Lower leg skin (tissue), 4 donors: ENCODE measurements around the gene SH3RF3. TPM values are rescaled to one million over a fixed set of nuclear protein-coding genes. Genes with fewer than 3 reads are reported as not detected.

Experiments
- DNase-seq, 2 donors: peaks; one replicate each; pipeline ENCODE4 v3.0.0-alpha.2; 2019; ENCODE audit warnings: low spot score in 2 of 2
- H3K4me3 ChIP-seq: fragments of 200-600 bp; sonication (generic); 2 replicates; pipeline ENCODE4 v1.5.1; 2017; ENCODE audit warnings: mild to moderate bottlenecking, low read depth; ENCODE audit not compliant: poor library complexity, severe bottlenecking
- POLR2A ChIP-seq, 2 donors: fragments of 450-650 bp; IDR thresholded peaks; one replicate each; pipeline ENCODE4 v1.6.1; 2016 to 2017; ENCODE audit warnings: antibody characterized with exemption in 2 of 2, mild to moderate bottlenecking in 1 of 2, moderate library complexity in 1 of 2
- WGBS, 2 donors: methylation state at CpG; one replicate each; pipeline ENCODE4 v1.1.5; 2018; 5-methylcytosine and 5-hydroxymethylcytosine counted together
- intact Hi-C: fragments of 100-400 bp; cut with DNase I; formaldehyde crosslinking; loops from one replicate; pipeline ENCODE4 v1.15.0; 2023; ENCODE audit warnings: low total_unique reads
- total RNA-seq, 4 donors: library from RNA; depleted of rRNA; stranded (reverse); fragments of >200 nt; gene quantifications; one replicate each; pipeline ENCODE4 v1.1.0, GENCODE V29; 2016
- TF ChIP-seq, protein P1 (sequence below), 3 donors: fragments of 450-650 bp; IDR thresholded peaks; one replicate each; pipeline ENCODE4 v1.5.1; 2016; ENCODE audit warnings: antibody characterized with exemption in 3 of 3, mild to moderate bottlenecking in 3 of 3, moderate library complexity in 2 of 3

Gene SH3RF3
- total RNA-seq, 4 donors from 2014 or later, result 1.9 to 7.4 (median 3.2) TPM

DNA sequence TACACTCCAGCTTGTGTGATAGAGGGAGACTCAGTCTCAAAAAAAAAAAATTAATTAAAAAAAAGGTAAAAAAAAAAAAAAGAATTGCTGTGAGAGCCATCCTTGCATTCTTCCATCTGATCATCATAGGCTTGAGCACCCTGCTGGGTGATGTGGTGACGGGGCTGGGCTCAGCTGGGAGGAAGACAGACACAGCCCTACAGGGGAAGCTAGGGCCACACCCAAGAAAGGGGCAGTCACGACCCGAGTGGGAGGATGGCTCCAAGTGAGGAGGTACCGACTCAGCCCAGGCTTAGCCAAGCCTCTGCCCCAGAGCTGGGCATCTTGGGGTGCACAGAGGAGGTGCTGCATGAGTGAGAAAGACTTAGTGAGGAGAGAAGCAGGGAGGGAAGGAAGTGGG lies 165.5 kb downstream of the SH3RF3 start:
- intact Hi-C loops, result no loop called here
- TF ChIP-seq, protein P1, sequence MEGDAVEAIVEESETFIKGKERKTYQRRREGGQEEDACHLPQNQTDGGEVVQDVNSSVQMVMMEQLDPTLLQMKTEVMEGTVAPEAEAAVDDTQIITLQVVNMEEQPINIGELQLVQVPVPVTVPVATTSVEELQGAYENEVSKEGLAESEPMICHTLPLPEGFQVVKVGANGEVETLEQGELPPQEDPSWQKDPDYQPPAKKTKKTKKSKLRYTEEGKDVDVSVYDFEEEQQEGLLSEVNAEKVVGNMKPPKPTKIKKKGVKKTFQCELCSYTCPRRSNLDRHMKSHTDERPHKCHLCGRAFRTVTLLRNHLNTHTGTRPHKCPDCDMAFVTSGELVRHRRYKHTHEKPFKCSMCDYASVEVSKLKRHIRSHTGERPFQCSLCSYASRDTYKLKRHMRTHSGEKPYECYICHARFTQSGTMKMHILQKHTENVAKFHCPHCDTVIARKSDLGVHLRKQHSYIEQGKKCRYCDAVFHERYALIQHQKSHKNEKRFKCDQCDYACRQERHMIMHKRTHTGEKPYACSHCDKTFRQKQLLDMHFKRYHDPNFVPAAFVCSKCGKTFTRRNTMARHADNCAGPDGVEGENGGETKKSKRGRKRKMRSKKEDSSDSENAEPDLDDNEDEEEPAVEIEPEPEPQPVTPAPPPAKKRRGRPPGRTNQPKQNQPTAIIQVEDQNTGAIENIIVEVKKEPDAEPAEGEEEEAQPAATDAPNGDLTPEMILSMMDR (IDR thresholded peaks at IDR 0.05), result no peak
- TF ChIP-seq POLR2A (IDR thresholded peaks at IDR 0.05), result no peak
- DNase-seq, result no peak
- no peak overlapping the region for H3K4me3 ChIP-seq
- 91 to 96% methylated on average over 4 of the region's 4 CpGs for WGBS, 2 donors

DNA sequence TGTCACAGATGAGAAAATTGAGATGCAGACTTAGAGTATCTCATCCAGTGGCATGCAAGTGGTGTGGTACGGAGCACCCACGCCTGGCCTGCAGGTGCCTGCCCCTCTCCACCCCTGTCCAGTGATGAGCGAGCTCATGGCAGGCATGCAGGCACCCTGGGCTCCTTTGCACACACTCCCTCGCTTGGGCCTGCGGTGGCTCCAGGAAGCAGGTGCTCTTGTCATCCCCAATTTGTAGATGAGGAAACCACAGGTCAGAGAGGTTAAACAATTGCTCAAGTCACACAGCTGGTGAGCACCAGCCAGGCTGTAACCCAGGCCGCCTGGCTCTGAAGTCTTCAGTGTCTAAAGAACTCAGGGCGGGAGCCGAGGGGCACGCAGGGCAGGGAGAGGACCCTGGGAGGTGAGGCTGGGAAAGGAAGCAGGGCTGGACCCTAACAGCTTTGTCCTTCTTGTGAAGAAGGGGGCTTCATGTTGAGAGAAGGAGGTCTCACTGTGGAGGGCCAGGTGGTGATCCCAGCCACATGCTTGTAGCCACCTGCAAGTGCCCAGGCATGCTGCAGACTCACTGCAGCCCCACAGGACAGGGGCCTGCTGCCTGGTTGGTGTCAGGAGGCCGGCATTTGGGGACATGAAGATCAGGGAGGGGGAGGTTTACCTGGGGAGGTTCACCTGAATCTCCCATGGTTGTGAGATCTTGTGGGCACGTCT lies 166.2 kb downstream of the SH3RF3 start:
- no peak for DNase-seq
- TF ChIP-seq, protein P1 (IDR thresholded peaks at IDR 0.05), result no peak
- TF ChIP-seq POLR2A (IDR thresholded peaks at IDR 0.05), result no peak
- intact Hi-C loops, result no loop called here
- WGBS, 2 donors, result 97% methylated on average over 11 of the region's 11 CpGs
- no peak overlapping the region for H3K4me3 ChIP-seq

DNA sequence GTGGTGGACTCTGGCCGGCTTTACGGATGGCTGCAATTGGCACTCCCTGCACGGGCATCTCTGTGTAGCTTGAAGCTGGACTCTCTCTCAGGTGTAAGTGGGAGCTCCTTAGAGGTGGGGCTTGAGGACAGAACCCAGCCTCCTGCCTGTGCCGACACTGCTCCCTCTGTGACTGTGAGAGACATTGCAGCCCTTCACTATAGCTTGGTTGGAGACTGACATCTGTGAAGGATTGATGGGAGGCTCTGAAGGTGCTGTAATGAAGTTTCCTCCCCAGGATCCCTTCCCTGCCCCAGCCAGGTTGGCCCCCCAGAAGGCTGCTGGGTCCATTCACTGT lies 166.7 kb downstream of the SH3RF3 start:
- H3K4me3 ChIP-seq, result no peak overlapping the region
- no peak for DNase-seq
- WGBS, 2 donors, result 78 to 100% methylated on average over 3 to 4 of the region's 4 CpGs
- TF ChIP-seq, protein P1 (IDR thresholded peaks at IDR 0.05), result no peak
- TF ChIP-seq POLR2A (IDR thresholded peaks at IDR 0.05), result no peak
- intact Hi-C loops, result no loop called here

DNA sequence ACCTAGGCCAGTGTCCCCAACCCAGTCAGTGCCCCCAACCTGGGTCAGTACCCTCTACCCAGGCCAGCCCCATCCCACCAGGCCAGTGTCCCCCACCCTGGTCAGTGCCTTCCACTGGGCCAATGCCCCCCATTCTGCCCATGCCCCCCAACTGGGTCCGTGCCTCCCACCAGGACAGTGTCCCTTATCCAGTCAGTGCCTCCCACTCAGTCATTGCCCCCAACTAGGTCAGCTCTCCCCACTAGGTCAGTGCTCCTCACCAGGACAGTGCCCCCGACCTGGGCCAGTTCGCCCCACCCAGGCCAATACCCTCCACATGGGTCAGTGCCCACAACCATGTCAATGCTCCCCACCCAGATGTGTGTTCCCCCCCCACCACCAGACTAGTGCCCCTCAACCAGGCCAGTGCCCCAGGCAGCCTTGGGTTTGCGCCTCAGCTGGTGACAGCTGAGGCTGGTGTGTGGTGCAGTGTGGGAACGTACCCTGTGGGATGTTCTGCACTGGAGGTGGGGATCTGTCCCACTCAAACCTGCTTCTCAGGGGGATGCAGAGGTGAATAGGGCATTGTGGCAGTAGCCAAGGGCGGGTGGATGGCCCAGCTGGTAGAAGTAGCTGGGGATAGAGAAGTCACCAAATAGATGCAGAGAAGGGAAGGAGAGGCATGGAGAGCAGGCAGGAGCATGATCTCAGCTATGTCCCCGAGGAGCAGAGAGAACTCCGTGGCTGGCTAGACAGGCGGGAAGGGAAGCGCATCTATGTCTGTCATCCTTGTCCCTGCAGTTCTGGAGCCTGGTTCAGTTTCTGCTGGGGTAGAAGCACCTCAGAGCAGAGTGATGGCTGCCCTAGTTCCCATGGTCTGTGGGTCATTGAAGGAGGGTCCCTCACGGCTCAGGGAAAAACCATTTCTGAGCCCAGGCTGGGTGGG lies 168.8 kb downstream of the SH3RF3 start:
- DNase-seq, result no peak
- intact Hi-C loops, result no loop called here
- H3K4me3 ChIP-seq, result no peak overlapping the region
- no peak for TF ChIP-seq POLR2A (IDR thresholded peaks at IDR 0.05)
- TF ChIP-seq, protein P1 (IDR thresholded peaks at IDR 0.05), result no peak
- 88 to 92% methylated on average over 11 of the region's 11 CpGs for WGBS, 2 donors

DNA sequence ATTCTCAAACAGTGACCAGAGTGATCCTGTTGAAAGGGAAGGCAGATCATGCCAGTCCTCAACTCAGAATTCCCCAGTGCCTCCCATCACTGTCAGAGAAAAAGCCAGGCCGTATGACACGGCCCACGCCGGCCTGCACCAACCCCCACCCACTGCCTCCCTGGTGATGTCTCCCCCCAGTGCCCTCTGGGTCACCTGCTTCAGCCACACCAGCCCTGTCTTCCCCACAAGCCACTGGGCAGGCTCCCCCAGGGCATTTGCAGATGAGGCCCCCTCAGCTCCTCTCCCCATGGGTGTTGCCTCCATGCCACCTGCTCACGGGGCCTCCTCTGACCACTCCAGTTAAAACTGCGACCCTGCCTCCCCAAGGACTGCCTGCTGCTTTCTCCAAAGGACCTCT lies 169.8 kb downstream of the SH3RF3 start:
- TF ChIP-seq POLR2A (IDR thresholded peaks at IDR 0.05), result no peak
- TF ChIP-seq, protein P1 (IDR thresholded peaks at IDR 0.05), result no peak
- intact Hi-C loops, result no loop called here
- no peak for DNase-seq
- no peak overlapping the region for H3K4me3 ChIP-seq
- WGBS, 2 donors, result 95 to 98% methylated on average over 6 of the region's 6 CpGs
